ENCODE results near the gene MUC6. TPM values are rescaled to one million over a fixed set of nuclear protein-coding genes. Genes with fewer than 3 reads are reported as not detected.

Gene MUC6
- total RNA-seq, 1 donor from 2014 or later = not detected

DNA sequence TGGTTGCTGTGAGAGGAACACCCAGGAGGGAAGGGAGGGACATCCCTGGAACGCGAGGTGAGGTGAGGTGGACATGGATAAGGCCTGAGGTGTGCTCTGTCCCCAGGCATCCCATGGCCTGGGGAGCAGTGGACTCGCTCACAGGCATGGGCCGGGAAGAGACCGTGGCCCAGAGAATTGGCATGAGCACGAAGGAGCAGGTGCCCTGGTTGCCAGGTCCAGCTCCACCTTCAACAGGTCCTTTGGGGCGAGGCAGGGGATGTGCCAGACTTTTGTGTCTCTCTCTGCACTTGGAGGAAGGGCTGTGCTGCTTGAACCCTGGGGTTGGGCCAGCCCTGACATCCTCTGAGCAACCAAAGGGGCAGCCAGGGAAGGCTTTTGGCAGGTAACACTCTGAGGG lies 21.5 kb downstream of the MUC6 start:
- TF ChIP-seq, protein P1, sequence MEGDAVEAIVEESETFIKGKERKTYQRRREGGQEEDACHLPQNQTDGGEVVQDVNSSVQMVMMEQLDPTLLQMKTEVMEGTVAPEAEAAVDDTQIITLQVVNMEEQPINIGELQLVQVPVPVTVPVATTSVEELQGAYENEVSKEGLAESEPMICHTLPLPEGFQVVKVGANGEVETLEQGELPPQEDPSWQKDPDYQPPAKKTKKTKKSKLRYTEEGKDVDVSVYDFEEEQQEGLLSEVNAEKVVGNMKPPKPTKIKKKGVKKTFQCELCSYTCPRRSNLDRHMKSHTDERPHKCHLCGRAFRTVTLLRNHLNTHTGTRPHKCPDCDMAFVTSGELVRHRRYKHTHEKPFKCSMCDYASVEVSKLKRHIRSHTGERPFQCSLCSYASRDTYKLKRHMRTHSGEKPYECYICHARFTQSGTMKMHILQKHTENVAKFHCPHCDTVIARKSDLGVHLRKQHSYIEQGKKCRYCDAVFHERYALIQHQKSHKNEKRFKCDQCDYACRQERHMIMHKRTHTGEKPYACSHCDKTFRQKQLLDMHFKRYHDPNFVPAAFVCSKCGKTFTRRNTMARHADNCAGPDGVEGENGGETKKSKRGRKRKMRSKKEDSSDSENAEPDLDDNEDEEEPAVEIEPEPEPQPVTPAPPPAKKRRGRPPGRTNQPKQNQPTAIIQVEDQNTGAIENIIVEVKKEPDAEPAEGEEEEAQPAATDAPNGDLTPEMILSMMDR (IDR thresholded peaks at IDR 0.05) = no peak
- no peak overlapping the region for H3K27ac Mint-ChIP-seq (ENCODE audit: unreplicated experiment)
- peaks cover 2% of the 10 kb centered on the region for H3K9me3 Mint-ChIP-seq (ENCODE audit: low read depth)
- H3K36me3 Mint-ChIP-seq (ENCODE audit: low read depth) = peaks cover 24% of the 10 kb centered on the region
- DNase-seq (ENCODE audit: low spot score) = no peak
- no peaks in the 10 kb centered on the region for H3K4me1 Mint-ChIP-seq (ENCODE audit: low read depth)
- H3K4me3 Mint-ChIP-seq (ENCODE audit: unreplicated experiment) = no peak overlapping the region
- no peaks in the 10 kb centered on the region for H3K27me3 Mint-ChIP-seq (ENCODE audit: low read depth)

GRCh38 chr11:1014276-1014675 lies 22.2 kb downstream of the MUC6 start:
- peaks cover 29% of the 10 kb centered on the region for H3K36me3 Mint-ChIP-seq (ENCODE audit: low read depth)

GRCh38 chr11:1013631-1013935 lies 22.9 kb downstream of the MUC6 start:
- TF ChIP-seq, protein P1 (IDR thresholded peaks at IDR 0.05) = no peak
- Mint-ChIP-seq H3K27ac (ENCODE audit: unreplicated experiment) (no peak overlapping the region), H3K27me3 (ENCODE audit: low read depth) (no peaks in the 10 kb centered on the region), H3K4me1 (ENCODE audit: low read depth) (no peaks in the 10 kb centered on the region), H3K9me3 (ENCODE audit: low read depth) (peaks cover 2% of the 10 kb centered on the region), H3K4me3 (ENCODE audit: unreplicated experiment) (no peak overlapping the region), H3K36me3 (ENCODE audit: low read depth) (peaks cover 29% of the 10 kb centered on the region)
- DNase-seq (ENCODE audit: low spot score) = no peak

More at GRCh38 chr11:1014276-1014675, 22.2 kb downstream of the MUC6 start:
- H3K27me3 Mint-ChIP-seq (ENCODE audit: low read depth) = no peaks in the 10 kb centered on the region
- H3K9me3 Mint-ChIP-seq (ENCODE audit: low read depth) = peaks cover 2% of the 10 kb centered on the region
- no peak for DNase-seq (ENCODE audit: low spot score)
- H3K27ac Mint-ChIP-seq (ENCODE audit: unreplicated experiment) = no peak overlapping the region
- H3K4me1 Mint-ChIP-seq (ENCODE audit: low read depth) = no peaks in the 10 kb centered on the region
- H3K4me3 Mint-ChIP-seq (ENCODE audit: unreplicated experiment) = no peak overlapping the region
- TF ChIP-seq, protein P1 (IDR thresholded peaks at IDR 0.05) = no peak

- H3K27me3 Mint-ChIP-seq (ENCODE audit: low read depth) = no peaks in the 10 kb centered on the region
- no peak for DNase-seq (ENCODE audit: low spot score)
- H3K4me3 Mint-ChIP-seq (ENCODE audit: unreplicated experiment) = no peak overlapping the region
These were observed 23.5 kb downstream of the MUC6 start for GRCh38 chr11:1012740-1013630.

GRCh38 chr11:1012291-1012690 lies 24.2 kb downstream of the MUC6 start:
- peaks cover 24% of the 10 kb centered on the region for H3K36me3 Mint-ChIP-seq (ENCODE audit: low read depth)
- H3K4me3 Mint-ChIP-seq (ENCODE audit: unreplicated experiment) = no peak overlapping the region
- H3K27ac Mint-ChIP-seq (ENCODE audit: unreplicated experiment) = no peak overlapping the region
- DNase-seq (ENCODE audit: low spot score) = no peak
- no peaks in the 10 kb centered on the region for H3K27me3 Mint-ChIP-seq (ENCODE audit: low read depth)
- H3K9me3 Mint-ChIP-seq (ENCODE audit: low read depth) = no peaks in the 10 kb centered on the region
- TF ChIP-seq, protein P1 (IDR thresholded peaks at IDR 0.05) = no peak
- H3K4me1 Mint-ChIP-seq (ENCODE audit: low read depth) = no peaks in the 10 kb centered on the region

More at GRCh38 chr11:1012740-1013630, 23.5 kb downstream of the MUC6 start:
- TF ChIP-seq, protein P1 (IDR thresholded peaks at IDR 0.05) = no peak
- Mint-ChIP-seq H3K36me3 (ENCODE audit: low read depth) (peaks cover 29% of the 10 kb centered on the region), H3K9me3 (ENCODE audit: low read depth) (peaks cover 2% of the 10 kb centered on the region), H3K27ac (ENCODE audit: unreplicated experiment) (no peak overlapping the region), H3K4me1 (ENCODE audit: low read depth) (no peaks in the 10 kb centered on the region)

Measured in chondrocyte (in vitro differentiated cells).